Epithelial cell of proximal tubule (primary cell): ENCODE data around the gene F3. TPM values are rescaled to one million over a fixed set of nuclear protein-coding genes. Genes with fewer than 3 reads are reported as not detected.
A peak's percentile ranks its signal among the peaks of the same experiment; 100 is the strongest.

Experiments
- DNase-seq: peaks from one replicate; pipeline ENCODE4 v3.0.0-alpha.2; 2011; ENCODE audit warnings: low read depth
- H3K4me3 ChIP-seq: 2 replicates; pipeline ENCODE4 v1.5.1; 2011; ENCODE audit warnings: low read depth, mild to moderate bottlenecking, low read length
- total RNA-seq: library from RNA; depleted of rRNA; stranded (reverse); fragments of >200 nt; gene quantifications from 2 replicates; pipeline ENCODE4 v1.2.3, GENCODE V29; 2015
- TF ChIP-seq, protein P1 (sequence below): conservative IDR thresholded peaks from 2 replicates; pipeline ENCODE4 v1.5.1; 2012; ENCODE audit warnings: low read depth, mild to moderate bottlenecking, low read length

The F3 gene
- total RNA-seq, 1 donor from 2014 or later = 179 TPM

DNA sequence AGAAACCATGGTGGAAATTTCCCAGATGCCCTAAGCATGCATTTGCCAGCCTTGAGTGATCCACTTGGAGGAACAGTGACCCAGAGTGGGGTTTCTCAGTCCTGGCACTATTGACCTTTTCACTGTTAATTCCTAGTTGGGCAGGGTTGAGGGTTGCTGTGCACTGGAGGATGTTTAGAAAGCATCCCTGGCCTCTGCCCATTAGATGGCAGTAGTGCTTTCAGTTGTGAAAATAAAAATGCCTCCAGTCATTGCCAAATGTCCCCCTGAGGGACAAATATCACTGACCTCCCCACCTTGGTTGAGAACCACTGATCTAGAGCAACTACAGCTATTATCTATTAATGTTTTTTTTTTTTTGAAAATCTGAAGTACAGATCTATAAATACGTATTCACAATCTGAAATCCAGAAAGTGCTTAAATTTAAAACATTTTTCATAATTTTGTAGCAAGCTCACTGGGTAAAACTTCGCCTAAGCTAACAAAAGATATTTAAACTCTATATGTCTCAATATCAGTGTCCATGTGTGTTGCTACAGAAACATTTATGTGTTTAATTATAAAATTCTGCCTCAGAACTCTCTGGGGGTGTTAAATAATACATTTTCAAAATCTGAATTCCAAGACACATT, 27.3 kb downstream of the F3 start:
- TF ChIP-seq, protein P1, sequence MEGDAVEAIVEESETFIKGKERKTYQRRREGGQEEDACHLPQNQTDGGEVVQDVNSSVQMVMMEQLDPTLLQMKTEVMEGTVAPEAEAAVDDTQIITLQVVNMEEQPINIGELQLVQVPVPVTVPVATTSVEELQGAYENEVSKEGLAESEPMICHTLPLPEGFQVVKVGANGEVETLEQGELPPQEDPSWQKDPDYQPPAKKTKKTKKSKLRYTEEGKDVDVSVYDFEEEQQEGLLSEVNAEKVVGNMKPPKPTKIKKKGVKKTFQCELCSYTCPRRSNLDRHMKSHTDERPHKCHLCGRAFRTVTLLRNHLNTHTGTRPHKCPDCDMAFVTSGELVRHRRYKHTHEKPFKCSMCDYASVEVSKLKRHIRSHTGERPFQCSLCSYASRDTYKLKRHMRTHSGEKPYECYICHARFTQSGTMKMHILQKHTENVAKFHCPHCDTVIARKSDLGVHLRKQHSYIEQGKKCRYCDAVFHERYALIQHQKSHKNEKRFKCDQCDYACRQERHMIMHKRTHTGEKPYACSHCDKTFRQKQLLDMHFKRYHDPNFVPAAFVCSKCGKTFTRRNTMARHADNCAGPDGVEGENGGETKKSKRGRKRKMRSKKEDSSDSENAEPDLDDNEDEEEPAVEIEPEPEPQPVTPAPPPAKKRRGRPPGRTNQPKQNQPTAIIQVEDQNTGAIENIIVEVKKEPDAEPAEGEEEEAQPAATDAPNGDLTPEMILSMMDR = peak; percentile 83
- no peak overlapping the region for H3K4me3 ChIP-seq
- DNase-seq = no peak

DNA sequence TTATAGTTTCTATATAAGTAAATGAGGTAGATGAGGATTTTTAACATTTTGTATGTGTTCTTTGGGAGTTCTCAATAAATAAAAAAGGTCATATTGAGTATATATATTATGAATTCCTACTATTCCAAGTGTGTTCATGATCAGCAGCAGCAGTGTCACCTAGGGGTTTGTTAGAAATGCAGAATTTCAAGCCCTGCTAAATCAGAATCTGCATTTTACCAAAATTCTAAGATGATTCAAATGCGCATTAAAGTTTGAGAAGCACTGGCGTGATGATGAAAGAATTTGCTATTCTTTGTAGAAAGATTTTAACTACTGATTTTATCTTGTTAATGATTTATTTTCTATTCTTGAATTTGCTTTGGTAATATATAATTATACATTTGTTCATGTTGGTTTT, 28.7 kb downstream of the F3 start:
- TF ChIP-seq, protein P1 = no peak
- no peak overlapping the region for H3K4me3 ChIP-seq
- no peak for DNase-seq

GRCh38 chr1:94504601-94505000, 37.0 kb downstream of the F3 start:
- DNase-seq = no peak
- no peak overlapping the region for H3K4me3 ChIP-seq
- TF ChIP-seq, protein P1 = no peak

- TF ChIP-seq, protein P1 = no peak
- no peak for DNase-seq
These were observed 38.4 kb downstream of the F3 start for GRCh38 chr1:94503153-94503552.

GRCh38 chr1:94501935-94502334, 39.6 kb downstream of the F3 start:
- no peak overlapping the region for H3K4me3 ChIP-seq
- TF ChIP-seq, protein P1 = no peak
- DNase-seq = no peak

More at GRCh38 chr1:94503153-94503552, 38.4 kb downstream of the F3 start:
- H3K4me3 ChIP-seq = no peak overlapping the region

DNA sequence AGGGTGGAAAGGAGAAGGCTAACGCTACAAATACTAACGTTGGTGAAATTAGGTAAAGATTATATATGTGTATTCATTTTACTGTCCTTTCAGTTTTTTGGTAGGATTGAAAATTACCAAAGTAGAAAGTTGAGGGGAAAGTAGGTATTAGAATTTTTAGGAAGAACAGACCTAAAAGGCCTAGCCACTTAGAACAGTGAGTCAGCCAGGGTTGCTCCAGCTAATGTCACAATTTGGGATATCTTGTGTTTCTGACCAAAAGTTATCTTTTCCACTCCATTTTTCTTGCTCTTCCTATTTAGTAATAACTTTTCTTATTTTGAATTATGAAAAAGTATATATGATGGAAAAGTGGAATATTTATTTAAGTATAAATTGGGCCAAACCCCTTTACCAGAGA, 40.1 kb downstream of the F3 start:
- no peak for DNase-seq

More for the DNA sequence above, 40.1 kb downstream of the F3 start:
- no peak overlapping the region for H3K4me3 ChIP-seq
- TF ChIP-seq, protein P1 = no peak
